Measurements from ENCODE around the gene ENTHD1.

DNA sequence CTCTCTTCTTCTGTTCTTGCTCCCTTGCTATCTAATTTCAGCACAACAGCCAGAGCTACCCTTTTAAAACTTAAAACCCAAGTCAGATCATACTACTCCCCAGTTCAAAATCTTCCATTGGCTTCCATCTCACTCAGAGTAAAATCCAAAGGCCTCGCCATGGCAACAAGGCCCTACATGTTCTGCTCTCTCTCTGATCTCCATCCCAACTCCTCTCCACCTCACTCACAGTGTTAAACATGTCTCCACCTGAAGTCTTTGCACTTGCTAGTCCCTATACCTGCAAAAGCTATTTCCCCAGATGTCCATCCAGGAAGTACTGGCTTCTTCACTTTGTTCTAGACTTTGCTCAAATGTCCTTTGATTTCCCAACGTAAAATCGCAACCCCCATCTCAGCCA lies 4.3 kb upstream of the ENTHD1 start:
- TF ChIP-seq EZH2 (IDR thresholded peaks at IDR 0.05; ENCODE audit: borderline replicate concordance, insufficient read depth, low read length, poor library complexity, severe bottlenecking) = no peak
- TF ChIP-seq MXI1 (conservative IDR thresholded peaks at IDR 0.05; ENCODE audit: poor library complexity, severe bottlenecking) = no peak
- no peak for TF ChIP-seq TAF1 (IDR thresholded peaks at IDR 0.05; ENCODE audit: low read depth)
- TF ChIP-seq, protein P1, sequence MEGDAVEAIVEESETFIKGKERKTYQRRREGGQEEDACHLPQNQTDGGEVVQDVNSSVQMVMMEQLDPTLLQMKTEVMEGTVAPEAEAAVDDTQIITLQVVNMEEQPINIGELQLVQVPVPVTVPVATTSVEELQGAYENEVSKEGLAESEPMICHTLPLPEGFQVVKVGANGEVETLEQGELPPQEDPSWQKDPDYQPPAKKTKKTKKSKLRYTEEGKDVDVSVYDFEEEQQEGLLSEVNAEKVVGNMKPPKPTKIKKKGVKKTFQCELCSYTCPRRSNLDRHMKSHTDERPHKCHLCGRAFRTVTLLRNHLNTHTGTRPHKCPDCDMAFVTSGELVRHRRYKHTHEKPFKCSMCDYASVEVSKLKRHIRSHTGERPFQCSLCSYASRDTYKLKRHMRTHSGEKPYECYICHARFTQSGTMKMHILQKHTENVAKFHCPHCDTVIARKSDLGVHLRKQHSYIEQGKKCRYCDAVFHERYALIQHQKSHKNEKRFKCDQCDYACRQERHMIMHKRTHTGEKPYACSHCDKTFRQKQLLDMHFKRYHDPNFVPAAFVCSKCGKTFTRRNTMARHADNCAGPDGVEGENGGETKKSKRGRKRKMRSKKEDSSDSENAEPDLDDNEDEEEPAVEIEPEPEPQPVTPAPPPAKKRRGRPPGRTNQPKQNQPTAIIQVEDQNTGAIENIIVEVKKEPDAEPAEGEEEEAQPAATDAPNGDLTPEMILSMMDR (IDR thresholded peaks at IDR 0.05; ENCODE audit: poor library complexity, severe bottlenecking) = no peak
- no peak for TF ChIP-seq SMC3 (conservative IDR thresholded peaks at IDR 0.05; ENCODE audit: poor library complexity)
- no peak for TF ChIP-seq RAD21 (conservative IDR thresholded peaks at IDR 0.05)
